HepG2 (cell line): ENCODE results near the gene TPRN. TPM values are rescaled to one million over a fixed set of nuclear protein-coding genes. Genes with fewer than 3 reads are reported as not detected.

Experiments used
- ARID4A ChIP-seq: sonication (generic); formaldehyde crosslinking; IDR thresholded peaks from 2 replicates; pipeline ENCODE4 v1.5.0; 2020; ENCODE audit warnings: mild to moderate bottlenecking, missing genetic modification reagents, borderline replicate concordance
- HNF1B ChIP-seq: sonication (generic); formaldehyde crosslinking; IDR thresholded peaks from 2 replicates; pipeline ENCODE4 v1.5.1; 2020; ENCODE audit warnings: mild to moderate bottlenecking, moderate library complexity, missing genetic modification reagents
- HNF4G ChIP-seq, 2 experiments: sonication (generic) in 1 of 2; formaldehyde crosslinking in 1 of 2; IDR thresholded peaks; 2 replicates each; pipeline versions ENCODE4 v1.4.0 to v1.6.1; 2011 to 2020; ENCODE audit warnings: borderline replicate concordance in 2 of 2, low read depth in 2 of 2, mild to moderate bottlenecking in 2 of 2, low read length in 1 of 2, missing genetic modification reagents in 1 of 2, moderate library complexity in 1 of 2
- KIAA2018 ChIP-seq: sonication (generic); formaldehyde crosslinking; IDR thresholded peaks from 2 replicates; pipeline ENCODE4 v1.5.0; 2020; ENCODE audit warnings: mild to moderate bottlenecking, missing genetic modification reagents, borderline replicate concordance
- KLF16 ChIP-seq, 2 experiments: sonication (generic) in 1 of 2; formaldehyde crosslinking in 1 of 2; IDR thresholded peaks; 2 replicates each; pipeline versions ENCODE4 v1.6.1 to v1.8.0; 2016 to 2023; ENCODE audit warnings: missing genetic modification reagents in 2 of 2, missing compliant biosample characterization in 1 of 2
- LCORL ChIP-seq, 2 experiments: fragments of 450-650 bp in 1 of 2; sonication (generic) in 1 of 2; formaldehyde crosslinking in 1 of 2; IDR thresholded peaks; 2 replicates each; pipeline versions ENCODE4 v1.5.0 to v1.6.1; 2017 to 2020; ENCODE audit warnings: antibody characterized with exemption in 1 of 2, missing genetic modification reagents in 1 of 2
- ZBTB42 ChIP-seq: sonication (generic); formaldehyde crosslinking; IDR thresholded peaks from 2 replicates; pipeline ENCODE4 v1.5.0; 2020; ENCODE audit warnings: mild to moderate bottlenecking, missing genetic modification reagents
- ZFP1 ChIP-seq: IDR thresholded peaks from 2 replicates; pipeline ENCODE4 v1.6.1; 2016
- ZNF281 ChIP-seq: sonication (generic); formaldehyde crosslinking; IDR thresholded peaks from 2 replicates; pipeline ENCODE4 v1.4.0; 2020; ENCODE audit warnings: missing genetic modification reagents, borderline replicate concordance
- ZNF562 ChIP-seq: sonication (generic); formaldehyde crosslinking; IDR thresholded peaks from 2 replicates; pipeline ENCODE4 v1.8.0; 2022; ENCODE audit warnings: missing genetic modification reagents, borderline replicate concordance
- polyA plus RNA-seq, 8 experiments: library from polyadenylated mRNA; depleted of rRNA in 3 of 8; stranded (reverse) in 7 of 8; unstranded in 1 of 8; fragments of >200 nt; fragmentation: Illumina TruSeq in 4 of 8; extraction: Trizol in 4 of 8; gene quantifications; 2 replicates each; pipeline versions ENCODE4 v1.2.1 to v1.2.3, GENCODE V29; 2011 to 2016; ENCODE audit warnings: low read depth in 4 of 8, missing spikeins in 1 of 8, mixed read lengths in 1 of 8; ENCODE audit not compliant: insufficient read depth in 1 of 8
- total RNA-seq, 5 experiments: library from RNA; depleted of rRNA; stranded (reverse); fragments of >200 nt; fragmentation: Illumina TruSeq; extraction: Trizol; gene quantifications; 2 replicates each; pipeline ENCODE4 v1.2.3, GENCODE V29; 2016; ENCODE audit warnings: low read depth in 1 of 5

Gene TPRN
- total and polyA plus RNA-seq, 2 of the 13 experiments (the other 11 are each of a cell fraction or from before 2014, with no cell fraction given) = 10.1 to 19.2 TPM

GRCh38 chr9:137221506-137222111 lies 21.1 kb upstream of the TPRN start (continued):
- TF ChIP-seq ZNF281 (CRISPR knock-in tag) (peak; percentile 76; the same call in 1 of the 2 replicates), ZFP1 (CRISPR knock-in tag) (no peak), HNF1B (CRISPR knock-in tag) (no peak), ZNF562 (CRISPR knock-in tag) (no peak), LCORL (IDR thresholded peaks at IDR 0.05) (no peak), LCORL (CRISPR knock-in tag; IDR thresholded peaks at IDR 0.05) (peak; percentile 29; the same call in 1 of the 2 replicates), KIAA2018 (no peak), HNF4G (IDR thresholded peaks at IDR 0.05; ENCODE audit: borderline replicate concordance, low read depth, low read length) (peak; percentile 49; the same call in 1 of the 2 replicates), HNF4G (CRISPR knock-in tag; IDR thresholded peaks at IDR 0.05; ENCODE audit: borderline replicate concordance, low read depth) (no peak), KLF16 (CRISPR knock-in tag; IDR thresholded peaks at IDR 0.05) (no peak), ZBTB42 (CRISPR knock-in tag) (no peak), ARID4A (CRISPR knock-in tag) (peak; percentile 72; the same call in 1 of the 2 replicates)
